ENCODE measurements around the gene FAM83D.

Gene FAM83D

GRCh38 chr20:38907918-38908677 lies 18.1 kb upstream of the FAM83D start:
- H3K4me3 ChIP-seq (ENCODE audit: low read length) = no peak overlapping the region
- TF ChIP-seq CTCF (IDR thresholded peaks at IDR 0.05; ENCODE audit: insufficient read depth, low read depth, low read length, missing control alignments) = no peak
- no peak for DNase-seq (ENCODE audit: low read depth)

DNA sequence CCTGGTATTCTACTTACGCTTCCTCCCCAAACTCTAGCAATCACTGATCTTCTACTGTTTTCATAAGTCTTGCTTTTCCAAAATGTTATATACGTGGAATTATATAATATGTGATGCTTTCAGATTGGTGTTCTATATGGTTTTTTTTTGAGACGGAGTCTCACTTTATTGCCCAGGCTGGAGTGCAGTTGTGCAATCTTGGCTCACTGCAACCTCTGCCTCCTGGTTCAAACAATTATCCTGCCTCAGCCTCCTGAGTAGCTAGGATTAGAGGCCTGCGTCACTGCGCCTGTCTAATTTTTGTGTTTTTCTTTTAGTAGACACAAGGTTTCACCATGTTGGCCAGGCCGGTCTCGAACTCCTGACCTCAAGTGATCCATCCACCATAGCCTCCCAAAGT lies 10.9 kb upstream of the FAM83D start:
- TF ChIP-seq CTCF (IDR thresholded peaks at IDR 0.05; ENCODE audit: insufficient read depth, low read depth, low read length, missing control alignments) = no peak
- no peak overlapping the region for H3K4me3 ChIP-seq (ENCODE audit: low read length)
- DNase-seq (ENCODE audit: low read depth) = no peak

GRCh38 chr20:38917657-38918056 lies 8.6 kb upstream of the FAM83D start:
- no peak for DNase-seq (ENCODE audit: low read depth)
- TF ChIP-seq CTCF (IDR thresholded peaks at IDR 0.05; ENCODE audit: insufficient read depth, low read depth, low read length, missing control alignments) = no peak
- H3K4me3 ChIP-seq (ENCODE audit: low read length) = no peak overlapping the region

- no peak for TF ChIP-seq CTCF (IDR thresholded peaks at IDR 0.05; ENCODE audit: insufficient read depth, low read depth, low read length, missing control alignments)
Observed at GRCh38 chr20:38918172-38918571, 8.0 kb upstream of the FAM83D start.

GRCh38 chr20:38919683-38920082 lies 6.5 kb upstream of the FAM83D start:
- no peak overlapping the region for H3K4me3 ChIP-seq (ENCODE audit: low read length)
- DNase-seq (ENCODE audit: low read depth) = no peak
- TF ChIP-seq CTCF (IDR thresholded peaks at IDR 0.05; ENCODE audit: insufficient read depth, low read depth, low read length, missing control alignments) = no peak

More at GRCh38 chr20:38918172-38918571, 8.0 kb upstream of the FAM83D start:
- H3K4me3 ChIP-seq (ENCODE audit: low read length) = no peak overlapping the region
- no peak for DNase-seq (ENCODE audit: low read depth)

GRCh38 chr20:38920411-38920810 lies 5.8 kb upstream of the FAM83D start:
- TF ChIP-seq CTCF (IDR thresholded peaks at IDR 0.05; ENCODE audit: insufficient read depth, low read depth, low read length, missing control alignments) = no peak
- DNase-seq (ENCODE audit: low read depth) = no peak
- no peak overlapping the region for H3K4me3 ChIP-seq (ENCODE audit: low read length)

DNA sequence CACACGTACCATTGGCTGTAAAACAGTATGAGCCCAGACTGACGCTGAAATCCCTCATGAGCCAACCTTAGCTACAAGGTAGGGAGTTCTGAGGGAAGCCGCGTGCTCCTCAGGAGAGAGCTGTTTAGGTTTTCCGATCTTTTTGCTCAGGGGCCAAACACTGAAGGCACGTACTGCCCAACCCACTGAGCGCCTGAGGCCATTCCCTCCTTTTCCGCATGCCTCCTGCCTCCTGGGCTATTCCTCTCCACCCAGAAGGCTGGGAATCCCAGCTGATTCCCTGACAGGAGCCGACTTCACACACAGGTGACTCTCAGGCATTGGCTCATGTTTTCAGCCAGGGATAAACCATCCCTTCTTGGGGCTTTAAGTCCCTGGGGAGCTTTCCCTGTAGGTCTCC lies 5.4 kb upstream of the FAM83D start:
- no peak overlapping the region for H3K4me3 ChIP-seq (ENCODE audit: low read length)
- no peak for TF ChIP-seq CTCF (IDR thresholded peaks at IDR 0.05; ENCODE audit: insufficient read depth, low read depth, low read length, missing control alignments)
- DNase-seq (ENCODE audit: low read depth) = no peak
